NCI-H1105 (cell line): ENCODE results near the gene GLIS1.

Experiments used
- DNase-seq: peaks from one replicate; lab custom pipeline; 2025; lab: John Stamatoyannopoulos, UW

The GLIS1 gene

DNA sequence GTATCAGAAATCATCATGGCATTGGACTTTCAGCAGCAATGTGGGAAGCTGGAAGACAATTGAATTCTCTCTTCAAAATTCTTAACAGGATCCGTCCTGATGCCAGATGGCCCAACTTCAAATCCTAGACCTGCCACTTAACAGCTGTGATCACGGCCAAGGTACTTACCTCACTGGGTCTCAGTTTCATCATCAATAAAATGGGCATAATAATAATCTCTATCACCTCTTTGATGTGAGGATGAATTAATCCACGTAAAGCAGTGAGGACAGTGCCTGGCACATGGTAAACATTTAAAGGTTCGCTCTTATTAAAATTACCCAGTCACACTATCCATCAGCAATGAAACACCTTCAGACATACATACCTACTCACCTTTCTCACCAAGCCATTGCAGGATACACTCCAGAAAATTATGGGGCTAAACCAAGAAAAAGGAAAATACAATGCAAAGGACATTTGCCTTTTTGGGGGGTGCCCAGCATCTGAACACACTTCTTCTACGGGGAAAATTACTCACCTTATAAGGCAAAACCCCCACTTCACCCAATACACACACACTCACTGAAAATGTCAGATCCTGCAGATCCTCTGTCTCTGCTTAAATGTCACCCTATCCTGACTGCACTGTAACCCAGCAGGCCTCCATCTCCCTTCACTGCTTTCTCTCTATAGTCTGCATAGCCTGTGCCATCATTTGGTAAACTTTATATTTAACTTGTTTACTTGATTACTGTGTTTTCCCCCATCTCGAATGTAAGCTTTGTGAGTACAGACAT, 21.7 kb downstream of the GLIS1 start:
- no peak for DNase-seq

GRCh38 chr1:53716150-53716549, 22.8 kb downstream of the GLIS1 start:
- no peak for DNase-seq

- no peak for DNase-seq
These were observed 23.5 kb downstream of the GLIS1 start for GRCh38 chr1:53715478-53715877.

DNA sequence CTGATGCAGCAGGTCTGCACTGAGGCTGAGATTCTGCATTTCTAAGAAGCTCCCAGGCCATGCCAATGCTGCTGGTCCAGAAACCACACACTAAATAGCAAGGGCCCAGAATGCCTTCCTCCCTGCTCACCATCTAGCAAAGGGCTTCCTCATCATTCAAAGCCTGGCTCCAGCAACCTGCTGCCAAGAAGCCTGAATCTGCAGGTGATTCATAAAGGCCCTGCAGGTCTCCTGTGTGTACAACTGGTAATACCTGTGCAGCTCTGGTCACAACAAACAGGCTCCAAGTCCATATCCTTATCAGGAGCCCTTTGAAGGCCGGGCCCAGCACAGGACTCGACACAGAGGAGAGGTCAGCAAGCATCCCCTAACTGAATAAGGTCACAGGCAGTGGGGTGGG, 26.7 kb downstream of the GLIS1 start:
- DNase-seq = no peak

DNA sequence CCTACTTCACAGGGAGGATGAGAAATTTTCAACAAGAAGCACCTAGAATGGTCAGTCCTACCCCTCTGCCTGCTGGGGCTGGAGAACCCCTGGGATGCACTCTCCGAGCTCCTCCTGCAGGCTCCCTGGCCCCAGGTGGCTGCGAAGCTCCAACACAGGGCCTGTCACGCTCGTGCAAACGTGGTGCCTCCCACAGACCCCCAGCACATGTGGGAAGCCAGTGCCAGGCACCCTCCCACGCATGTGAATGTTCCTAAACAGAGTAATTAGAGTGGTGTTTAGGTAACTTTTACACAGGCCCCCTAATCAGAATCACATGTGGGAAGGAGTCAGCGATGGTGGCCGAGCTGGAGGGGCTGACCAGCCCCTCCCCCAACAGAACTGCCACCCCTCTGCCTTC, 28.4 kb downstream of the GLIS1 start:
- no peak for DNase-seq

GRCh38 chr1:53708687-53709086, 30.3 kb downstream of the GLIS1 start:
- no peak for DNase-seq

DNA sequence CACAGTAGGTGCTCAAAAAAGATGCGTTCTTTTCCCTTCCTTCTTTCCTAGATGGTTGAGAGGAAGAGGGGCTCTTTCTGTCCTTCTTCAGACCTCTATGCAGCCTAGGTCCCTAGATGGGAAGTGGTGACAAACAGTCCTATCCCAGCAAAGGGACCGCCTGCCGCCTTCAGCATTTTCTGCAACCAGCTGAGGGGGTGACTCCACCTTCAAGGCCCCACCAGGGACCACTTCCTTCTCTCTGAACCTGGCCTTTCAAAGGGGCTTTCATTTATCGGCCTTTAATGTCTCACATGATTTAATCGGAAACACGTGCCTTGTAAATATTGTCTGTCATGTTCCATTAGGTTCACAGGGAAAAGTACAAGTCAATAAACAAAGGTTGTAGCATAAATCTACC, 32.6 kb downstream of the GLIS1 start:
- DNase-seq = no peak

- DNase-seq = no peak
These were observed 33.4 kb downstream of the GLIS1 start for GRCh38 chr1:53705446-53706096.

DNA sequence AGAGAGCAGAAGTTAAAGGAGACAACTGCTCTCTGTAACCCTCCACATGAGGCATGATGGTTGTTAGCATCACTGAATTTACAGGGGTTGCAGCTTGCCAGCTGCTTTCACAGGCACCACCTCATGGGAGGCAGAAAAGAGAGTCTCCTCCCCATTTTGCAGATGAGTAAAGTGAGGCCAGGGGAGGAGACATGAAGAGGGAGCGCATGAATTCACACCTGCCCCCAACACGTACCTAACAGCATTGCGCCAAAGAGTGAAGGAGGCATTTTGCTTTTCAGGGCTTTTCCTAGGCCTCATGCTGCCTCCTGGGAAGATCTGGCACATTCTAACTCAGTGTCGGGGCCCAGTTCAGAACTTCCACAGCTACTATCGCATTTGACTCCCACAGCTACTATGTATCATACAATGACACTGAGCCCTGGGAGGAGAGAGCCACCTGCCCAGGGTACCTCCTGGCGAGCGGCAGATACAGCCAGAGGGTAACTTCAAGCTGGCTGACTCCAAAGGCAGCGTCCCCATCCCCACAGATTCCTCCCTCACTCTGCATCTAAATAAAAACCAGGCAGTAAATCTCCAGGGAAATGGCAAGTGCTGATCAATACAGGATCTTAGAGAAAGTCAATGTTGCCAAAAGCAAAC, 34.0 kb downstream of the GLIS1 start:
- no peak for DNase-seq

DNA sequence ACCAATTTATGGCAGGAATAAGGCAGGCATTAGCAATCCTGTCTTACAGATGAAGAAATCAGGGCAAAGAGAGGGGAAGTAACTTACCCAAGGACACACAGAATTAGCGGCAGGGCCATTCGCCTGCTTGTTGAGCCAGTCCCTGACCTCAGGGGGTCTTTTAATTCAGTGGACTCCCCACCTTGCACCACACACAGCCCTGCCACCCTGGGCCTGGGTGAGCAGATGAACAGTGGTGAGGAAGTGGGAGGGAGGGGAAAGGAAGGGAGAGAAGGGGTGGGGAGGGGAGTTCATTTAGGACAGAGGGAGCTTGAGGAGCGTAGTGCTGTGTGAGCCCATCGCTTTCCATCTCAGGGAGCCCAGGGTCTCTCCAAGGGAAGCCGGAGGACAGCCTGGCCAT, 34.7 kb downstream of the GLIS1 start:
- no peak for DNase-seq

DNA sequence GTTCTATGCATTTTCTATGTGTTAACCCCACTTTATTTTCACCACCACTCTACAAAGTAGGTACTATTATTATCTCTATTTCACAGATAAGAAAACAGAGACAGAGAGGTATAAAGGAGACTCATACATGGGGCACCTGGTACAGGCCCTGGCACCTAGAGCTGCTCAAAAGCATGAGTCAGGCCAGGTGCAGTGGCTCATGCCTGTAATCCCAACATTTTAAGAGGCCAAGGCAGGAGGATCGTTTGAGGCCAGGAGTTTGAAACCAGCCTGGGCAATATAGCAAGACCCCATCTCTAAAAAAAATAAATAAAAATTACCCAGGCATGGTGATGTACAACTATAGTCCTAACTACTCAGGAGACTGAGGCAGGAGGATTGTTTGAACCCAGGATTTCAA, 35.8 kb downstream of the GLIS1 start:
- DNase-seq = no peak

GRCh38 chr1:53702341-53702740, 36.6 kb downstream of the GLIS1 start:
- no peak for DNase-seq

DNA sequence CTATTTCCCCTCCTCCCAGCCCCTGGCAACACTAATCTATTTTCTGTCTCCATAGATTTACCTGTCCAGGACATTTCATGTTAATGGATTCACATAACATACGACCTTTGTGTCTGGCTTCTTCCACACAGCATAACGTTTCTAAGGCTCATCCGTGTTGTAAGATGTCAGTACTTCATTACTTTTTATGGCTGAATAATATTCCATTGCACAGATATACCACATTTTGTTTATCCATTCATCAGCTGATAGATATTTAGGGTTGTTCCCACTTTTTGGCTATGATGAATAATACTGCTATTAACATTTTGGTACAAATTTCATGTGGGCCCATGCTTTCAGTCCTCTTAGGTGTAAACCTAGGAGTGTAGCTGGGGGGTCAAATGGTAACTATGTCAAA, 38.2 kb downstream of the GLIS1 start:
- no peak for DNase-seq

- no peak for DNase-seq
These were observed 39.0 kb downstream of the GLIS1 start for GRCh38 chr1:53699981-53700380.

DNA sequence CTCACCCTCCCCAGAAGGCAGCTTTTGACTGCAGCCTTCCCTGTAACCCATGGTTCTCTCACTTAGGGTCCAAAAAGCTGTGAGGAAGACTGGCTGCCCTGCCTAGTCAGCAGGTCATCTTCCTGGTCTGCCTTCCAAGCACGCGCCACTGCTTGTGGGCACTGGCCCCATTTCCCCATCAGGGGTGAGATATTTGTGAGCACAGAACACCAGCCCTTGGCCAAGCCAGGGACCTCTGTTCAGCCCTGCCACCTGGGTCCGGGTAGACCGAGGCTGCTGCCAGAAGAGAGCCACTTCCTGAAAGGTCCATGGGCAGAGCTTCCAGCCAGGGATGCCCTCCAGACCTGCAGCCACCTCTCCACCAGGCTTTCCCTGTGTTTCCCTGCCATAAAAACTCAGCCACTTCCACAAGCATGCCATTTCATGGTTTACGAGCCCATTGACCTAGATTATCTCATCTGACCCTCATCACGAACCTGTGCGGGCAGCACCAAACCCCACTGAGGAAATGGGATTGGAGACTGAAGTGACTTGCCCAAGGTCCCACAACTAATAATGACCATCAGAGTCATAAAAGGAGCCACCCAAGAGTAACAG, 40.5 kb downstream of the GLIS1 start:
- no peak for DNase-seq

- no peak for DNase-seq
These were observed 41.1 kb downstream of the GLIS1 start for GRCh38 chr1:53697721-53698383.

- no peak for DNase-seq
These were observed 42.0 kb downstream of the GLIS1 start for GRCh38 chr1:53696990-53697389.

DNA sequence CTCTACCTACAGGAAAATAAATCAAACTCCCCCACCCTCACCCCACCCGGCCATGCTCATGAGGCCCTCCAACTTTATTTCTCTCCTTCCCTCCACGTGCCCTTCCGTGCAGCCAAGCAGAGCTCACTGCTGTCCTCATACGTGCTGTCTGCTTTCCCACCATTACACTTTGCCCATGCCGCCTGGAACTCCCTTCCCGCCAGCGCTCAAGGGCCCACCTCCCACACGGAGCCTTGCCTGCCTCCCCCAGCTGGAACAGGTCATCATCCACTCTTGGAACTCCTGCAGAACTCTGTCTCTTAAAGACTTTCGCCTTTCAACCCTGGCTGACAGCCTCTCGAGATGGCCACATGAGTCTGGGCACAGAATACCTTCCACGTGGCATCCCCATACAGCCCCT, 42.4 kb downstream of the GLIS1 start:
- no peak for DNase-seq

- DNase-seq = no peak
These were observed 42.9 kb downstream of the GLIS1 start for GRCh38 chr1:53696051-53696450.

- DNase-seq = no peak
These were observed 43.8 kb downstream of the GLIS1 start for GRCh38 chr1:53695116-53695515.

- DNase-seq = no peak
These were observed 44.3 kb downstream of the GLIS1 start for GRCh38 chr1:53694718-53695091.
